Hematopoietic multipotent progenitor cell treated with erythropoietin and hydrocortisone succinate and interleukin-3 and kit ligand, for 8 days (in vitro differentiated cells): Measurements from ENCODE around the gene TMEM61.
"Not testable (repeated sequence)": the region's sequence is repeated elsewhere in the genome, so short reads cannot be mapped to it uniquely, and the experiment has no call there.

ENCODE experiments used
- DNase-seq: peaks from one replicate; pipeline ENCODE4 v3.0.0-alpha.2; 2015

The TMEM61 gene

DNA sequence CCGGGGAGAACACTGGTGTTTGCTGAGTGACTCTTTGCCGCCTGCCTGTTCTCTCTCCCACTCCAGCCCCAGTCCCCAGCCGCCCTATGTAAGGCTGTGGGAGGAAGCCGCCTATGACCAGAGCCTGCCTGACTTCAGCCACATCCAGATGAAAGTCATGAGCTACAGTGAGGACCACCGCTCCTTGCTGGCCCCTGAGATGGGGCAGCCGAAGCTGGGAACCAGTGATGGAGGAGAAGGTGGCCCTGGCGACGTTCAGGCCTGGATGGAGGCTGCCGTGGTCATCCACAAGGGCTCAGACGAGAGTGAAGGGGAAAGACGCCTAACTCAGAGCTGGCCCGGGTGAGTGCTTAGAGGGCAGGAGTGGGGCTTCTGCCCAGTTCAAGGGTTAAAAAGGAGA is 26.5 kb downstream of the TMEM61 start:
- no peak for DNase-seq

DNA sequence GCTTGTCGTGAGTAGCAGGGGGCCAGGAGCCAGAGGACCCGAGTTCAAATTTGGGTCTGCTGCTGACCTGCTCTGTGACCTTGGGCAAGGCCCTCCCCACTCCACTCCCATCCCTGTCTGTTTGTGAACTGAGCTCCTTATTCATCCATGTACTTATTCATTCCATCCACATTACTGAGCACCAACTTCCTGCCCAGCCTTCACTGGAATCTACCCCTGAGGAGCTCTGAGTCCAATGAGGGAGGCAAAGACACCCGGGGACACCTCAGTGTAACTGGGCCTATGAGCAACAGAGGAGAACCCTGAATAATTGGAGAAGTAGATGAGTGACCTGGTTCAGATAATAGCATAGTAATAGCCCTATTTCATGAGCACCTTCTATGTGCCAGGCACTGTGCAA is 27.2 kb downstream of the TMEM61 start:
- no peak for DNase-seq

DNA sequence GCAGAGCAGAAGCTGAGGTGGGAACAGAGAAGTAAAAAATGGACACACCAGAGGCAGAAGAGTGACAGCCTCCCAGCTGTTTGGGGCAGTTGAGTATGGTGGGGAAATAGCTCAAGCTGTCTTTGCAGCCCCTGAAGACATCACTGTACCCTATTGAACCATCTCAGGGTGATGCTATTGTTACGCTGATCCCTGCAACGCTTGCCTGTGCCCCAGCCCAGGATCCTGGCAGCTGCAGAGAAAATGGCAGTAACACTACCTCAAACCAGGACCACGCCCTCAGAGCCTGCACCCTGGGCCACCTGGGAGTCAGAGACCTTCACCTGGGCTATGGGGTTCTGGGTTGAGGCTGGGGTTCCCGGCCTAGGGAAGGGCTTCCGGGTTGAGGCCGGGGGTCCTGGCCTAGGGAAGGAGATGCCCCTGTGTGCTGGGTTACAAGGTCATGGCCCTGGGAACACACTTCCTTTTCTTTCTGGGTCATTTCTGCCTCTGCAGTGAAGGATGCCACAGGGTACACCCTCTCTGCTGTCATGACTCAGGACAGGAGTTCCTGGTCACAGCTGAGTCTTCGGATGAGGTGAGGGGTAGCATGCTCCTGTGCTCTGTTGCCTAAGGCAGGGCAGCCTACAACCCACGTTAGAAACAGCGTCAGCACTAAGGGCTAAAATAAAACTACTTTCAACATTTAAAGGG is 29.9 kb downstream of the TMEM61 start:
- DNase-seq: no peak

DNA sequence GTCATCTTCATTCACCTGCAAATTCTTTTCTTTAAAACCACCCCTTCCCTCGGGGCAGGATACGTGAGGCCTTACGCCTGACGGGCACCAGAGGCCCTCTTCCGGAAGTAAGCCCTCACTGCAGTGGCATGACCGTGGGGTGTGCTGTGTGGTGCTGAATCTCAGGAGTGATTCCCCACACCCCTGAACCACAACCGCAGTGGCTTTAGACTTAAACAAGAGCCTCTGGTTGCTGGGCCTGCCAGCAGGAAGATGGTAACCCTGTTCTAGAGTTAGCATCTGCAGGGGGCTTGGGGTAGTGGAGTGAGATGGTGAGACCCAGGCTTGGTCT is 30.4 kb downstream of the TMEM61 start:
- DNase-seq: no peak

DNA sequence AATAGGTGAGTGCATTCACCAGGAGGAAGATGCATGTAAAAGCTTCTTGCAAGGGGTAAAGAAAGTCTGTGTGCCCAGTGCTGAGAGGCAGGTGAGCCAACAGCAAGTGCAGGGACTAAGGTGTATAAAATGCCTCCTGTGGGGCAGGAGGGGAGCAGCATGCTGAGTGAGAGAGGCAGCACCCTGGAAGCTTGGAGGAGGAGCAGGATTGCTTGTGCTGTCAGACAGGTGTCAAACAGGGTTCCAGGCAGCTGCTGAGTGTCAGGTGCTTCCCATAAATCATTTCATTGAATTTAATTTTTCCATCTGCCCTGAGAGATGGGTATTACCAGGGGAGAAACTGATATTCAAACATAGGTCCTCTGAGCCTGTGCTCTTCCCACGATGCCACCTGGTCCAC is 32.2 kb downstream of the TMEM61 start:
- no peak for DNase-seq

DNA sequence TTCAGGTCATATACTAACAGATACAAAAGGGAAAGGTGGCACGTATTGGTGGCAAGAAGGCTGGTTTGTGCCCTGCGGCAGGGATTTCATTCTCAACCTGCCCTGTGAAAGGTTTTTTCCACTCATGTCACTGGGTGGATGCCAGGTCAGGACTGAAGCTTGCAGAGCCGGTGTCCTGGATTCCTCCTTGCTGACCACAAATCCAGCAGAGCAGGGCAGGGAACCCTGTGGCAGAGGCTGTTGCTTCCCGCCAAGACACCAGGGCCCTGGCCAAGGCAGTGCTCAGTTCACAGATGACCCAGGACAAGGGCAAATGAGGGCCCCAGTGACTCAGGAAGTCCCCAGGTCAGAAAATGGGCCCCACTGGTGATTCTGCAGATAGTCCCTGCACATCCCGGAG is 34.7 kb downstream of the TMEM61 start:
- no peak for DNase-seq

DNA sequence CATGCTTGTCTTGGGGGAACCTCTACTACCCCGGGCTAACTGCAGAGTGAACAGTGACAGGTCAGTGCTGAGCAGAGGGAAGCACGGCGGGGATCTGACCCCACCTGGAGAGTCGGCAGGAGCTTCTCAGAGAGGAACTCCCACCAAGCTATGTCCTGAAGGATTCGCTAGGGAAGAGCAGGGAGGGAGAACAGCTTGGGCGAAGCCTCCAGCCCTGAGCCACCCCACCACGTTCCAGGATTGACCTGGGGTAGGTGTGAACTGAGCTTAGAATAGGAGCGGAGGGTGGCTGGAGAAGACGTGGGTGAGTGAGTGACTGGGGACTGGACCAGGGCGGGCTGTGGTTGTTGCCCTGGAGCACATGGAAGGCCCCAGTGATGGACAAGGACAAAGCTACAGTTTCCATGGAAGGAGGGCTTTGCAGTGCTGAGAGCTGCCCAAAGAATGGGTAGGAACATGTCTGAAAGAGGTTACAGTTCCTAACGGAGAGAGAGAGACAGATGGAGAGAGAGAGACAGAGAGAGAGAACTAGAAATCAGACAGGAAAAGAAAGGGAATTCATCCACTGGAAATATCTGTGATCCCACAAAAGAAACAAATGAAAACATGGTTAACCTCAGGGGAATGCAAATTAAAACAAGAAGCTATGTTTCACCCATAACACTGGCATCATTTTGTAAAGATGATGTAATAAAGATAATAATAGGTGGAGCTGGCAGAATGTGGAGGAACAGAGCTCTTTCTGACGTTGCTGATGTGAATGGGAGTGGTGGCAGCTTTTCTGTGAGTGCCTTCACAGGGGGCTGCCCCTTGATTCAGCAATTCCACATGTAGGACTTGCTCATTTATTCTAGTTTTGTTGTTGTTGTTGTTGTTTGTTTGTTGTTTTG is 35.5 kb downstream of the TMEM61 start:
- no peak for DNase-seq

DNA sequence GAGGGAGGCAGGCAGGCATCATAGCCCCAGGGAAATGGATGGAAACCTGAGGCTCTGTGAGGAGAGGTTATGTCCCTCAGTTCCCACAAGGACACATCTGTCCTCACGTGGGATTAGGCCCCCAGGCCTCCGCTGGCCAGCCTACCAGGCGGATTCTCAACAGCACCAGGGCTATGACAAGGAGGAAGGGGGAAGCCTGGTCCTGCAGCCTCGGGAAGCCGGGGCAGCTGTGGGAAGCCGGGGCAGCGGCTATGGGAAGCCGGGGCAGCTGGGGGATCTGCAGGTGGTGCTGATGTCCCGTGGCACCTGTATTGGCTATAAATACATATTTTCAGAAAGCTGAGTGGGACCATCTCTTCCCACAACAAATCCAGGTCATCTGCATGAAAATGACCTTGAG is 38.0 kb downstream of the TMEM61 start:
- DNase-seq: no peak

DNA sequence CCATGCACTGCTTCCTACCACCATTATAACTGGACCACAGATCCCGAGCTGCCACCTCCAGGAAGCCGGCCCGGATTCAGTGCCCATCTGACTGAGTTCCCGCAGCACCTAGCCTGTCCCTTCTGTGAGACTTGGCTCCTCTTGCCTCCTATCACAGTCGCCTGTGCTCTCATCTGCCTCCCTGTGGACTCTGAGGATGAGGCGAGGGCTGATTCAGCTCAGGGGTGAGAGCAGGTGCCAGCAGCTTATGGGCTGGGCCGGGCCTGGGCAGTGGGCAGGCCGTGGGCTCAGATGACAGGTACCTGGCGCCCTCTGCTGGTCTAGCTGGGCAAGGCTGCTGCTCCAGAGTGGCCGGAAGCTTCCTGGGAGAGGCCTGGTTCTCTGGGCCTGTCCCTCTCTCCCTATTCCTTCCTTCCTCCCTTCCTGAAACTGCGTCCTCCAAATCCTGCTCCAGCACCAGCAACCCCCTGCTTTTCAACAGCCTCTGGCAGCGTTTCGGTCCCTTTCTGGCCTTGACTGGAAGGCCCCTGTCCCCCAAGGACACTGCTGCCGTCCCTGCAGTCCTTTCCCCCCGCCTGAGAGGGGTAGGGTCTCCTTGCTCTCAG is 41.6 kb downstream of the TMEM61 start:
- peak; percentile 77 for DNase-seq

DNA sequence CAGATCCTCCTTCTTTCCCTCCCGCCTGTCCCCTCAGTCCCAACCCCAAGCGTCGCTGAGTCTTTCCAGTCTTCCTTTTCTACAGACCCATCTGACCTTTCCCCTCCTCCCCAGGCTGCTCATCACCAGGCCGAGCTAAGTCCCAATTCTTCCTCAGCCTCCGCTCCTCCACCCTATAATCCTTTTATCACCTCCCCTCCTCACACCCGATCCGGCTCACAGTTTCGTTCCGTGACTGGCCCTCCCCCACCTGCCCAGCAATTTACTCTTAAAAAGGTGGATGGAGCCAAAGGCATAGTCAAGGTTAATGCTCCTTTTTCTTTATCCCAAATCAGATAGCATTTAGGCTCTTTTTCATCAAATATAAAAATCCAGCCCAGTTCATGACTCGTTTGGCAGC is 43.7 kb downstream of the TMEM61 start:
- DNase-seq: not testable (repeated sequence)

DNA sequence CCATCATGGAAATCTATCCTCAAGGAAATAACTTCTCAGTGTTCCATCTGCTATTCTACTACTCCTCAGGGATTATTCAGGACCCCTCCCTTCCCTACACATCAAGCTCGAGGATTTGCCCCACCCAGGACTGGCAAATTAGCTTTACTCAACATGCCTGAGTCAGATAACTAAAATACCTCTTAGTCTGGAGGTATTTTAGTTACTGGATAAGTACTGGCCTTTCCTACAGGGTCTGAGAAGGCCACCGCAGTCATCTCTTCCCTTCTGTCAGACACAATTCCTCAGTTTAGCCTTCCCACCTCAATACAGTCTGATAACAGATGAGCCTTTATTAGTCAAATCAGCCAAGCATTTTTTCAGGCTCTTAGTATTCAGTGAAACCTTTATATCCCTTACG is 46.3 kb downstream of the TMEM61 start:
- DNase-seq: not testable (repeated sequence)

DNA sequence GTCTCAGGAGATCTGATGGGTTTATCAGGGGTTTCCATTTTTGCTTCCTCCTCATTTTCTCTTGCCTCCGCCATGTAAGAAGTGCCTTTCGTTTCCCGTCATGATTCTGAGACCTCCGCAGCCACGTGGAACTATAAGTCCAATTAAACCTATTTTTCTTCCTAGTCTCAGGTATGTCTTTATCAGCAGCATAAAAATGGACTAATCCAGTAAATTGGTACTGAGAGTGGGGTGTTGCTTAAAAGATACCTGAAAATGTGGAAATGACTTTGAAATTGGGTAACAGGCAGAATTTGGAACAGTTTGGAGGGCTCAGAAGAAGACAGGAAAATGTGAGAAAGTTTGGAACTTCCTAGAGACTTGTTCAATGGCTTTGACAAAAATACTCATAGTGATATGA is 50.7 kb downstream of the TMEM61 start:
- not testable (repeated sequence) for DNase-seq

DNA sequence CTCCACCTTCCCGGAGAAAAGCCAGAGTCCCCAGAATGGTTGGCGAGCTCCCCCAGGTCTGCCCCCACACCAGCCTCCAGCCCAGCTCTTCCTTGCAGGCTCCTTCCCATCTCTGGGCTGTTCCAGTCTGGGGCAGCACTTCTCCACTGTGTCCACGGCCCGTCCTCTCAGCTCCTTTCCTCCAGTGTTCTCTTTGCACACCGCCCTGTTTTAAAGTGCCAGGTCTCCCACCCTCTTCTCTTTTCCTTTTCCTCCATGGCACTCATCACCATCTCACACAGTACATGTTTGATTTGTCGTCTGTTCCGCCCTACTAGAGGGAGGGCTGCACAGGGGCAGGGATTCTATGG is 52.8 kb downstream of the TMEM61 start:
- DNase-seq: no peak

DNA sequence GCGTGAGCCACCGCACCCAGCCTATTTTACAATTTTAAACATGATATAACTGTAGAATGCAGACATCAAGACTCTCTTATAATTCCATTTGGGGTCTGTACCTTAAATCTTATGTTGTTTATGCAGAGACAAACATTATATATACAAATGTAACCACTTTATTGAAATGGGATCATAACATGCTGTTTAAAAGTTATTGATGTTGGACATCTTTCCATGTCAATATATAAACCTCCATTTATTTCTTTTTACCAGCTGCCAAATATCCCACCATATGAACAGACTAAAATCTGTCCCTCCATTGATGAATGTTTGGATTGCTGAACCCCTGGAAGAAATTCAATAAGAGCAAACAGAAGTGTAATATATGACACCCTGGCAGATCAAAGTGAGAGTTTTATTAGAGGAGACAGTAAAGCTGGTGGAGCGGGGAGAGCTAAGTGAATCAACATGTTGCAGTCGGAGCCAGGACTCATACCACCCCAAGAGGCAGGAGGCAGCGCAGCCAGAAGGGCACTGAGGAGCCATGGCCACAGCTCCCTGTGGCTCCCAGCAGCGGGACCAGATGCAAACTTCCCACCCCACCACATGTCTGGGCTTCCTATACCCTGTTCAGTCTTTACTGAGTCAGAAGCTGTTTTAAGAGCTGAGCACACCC is 54.2 kb downstream of the TMEM61 start:
- no peak for DNase-seq

DNA sequence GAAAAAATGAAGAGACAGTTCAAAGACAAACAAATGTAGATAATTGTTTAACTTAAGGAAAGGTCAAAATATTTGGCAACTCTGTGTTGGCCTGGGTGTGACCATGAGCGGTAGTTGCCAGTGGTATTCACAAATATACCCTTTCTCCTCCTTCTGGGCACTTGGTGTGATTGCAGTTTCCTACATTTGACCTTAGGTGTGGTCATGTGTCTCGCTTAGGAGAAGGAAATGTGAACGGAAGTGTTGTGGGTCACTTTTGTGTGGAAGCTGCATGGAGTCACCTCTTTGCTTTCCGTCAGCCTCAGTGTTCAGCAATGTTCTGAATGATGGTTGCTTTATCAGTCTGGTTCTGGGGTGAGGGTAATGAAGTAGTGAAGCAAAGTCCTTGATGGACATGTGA is 55.5 kb downstream of the TMEM61 start:
- DNase-seq: peak; percentile 52

DNA sequence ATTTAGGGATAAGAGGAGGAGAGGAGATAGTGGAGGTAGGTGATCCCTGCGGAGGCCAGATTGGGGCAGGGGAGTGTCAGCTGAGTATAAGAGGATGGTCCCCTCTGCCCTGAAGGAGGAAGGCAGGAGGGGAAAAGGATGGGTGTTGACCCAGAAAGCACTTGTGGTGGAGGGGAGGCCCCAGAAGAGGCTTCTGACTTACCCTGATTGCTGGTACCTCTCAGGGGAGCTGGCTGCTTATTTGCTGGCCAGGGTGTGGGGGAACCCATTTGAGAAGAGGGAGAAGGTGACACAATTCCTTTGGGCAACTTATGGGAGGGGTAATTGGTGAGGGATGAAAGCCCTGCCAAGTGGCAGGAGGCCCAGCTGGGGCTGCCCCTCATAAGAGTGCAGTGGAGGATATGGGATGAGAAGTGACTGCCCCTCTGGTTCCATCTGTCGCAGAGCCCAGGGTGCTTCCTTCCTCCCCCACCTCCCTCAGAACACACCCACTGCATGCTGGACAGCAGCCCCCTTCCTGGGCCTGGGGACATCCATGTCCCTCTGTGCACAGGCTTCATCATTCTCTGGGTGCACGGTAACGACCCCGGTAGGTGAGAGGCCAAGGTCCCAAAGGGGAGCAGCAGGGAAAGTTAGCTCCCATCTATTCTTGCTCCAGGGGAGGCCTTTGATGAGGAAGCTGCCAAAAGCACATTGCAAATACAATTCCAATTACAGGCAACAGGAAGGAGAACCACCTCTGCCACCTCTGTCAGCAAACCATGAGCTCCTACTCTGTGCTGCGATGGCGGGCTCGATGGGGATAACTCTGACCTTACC is 57.5 kb downstream of the TMEM61 start:
- no peak for DNase-seq

DNA sequence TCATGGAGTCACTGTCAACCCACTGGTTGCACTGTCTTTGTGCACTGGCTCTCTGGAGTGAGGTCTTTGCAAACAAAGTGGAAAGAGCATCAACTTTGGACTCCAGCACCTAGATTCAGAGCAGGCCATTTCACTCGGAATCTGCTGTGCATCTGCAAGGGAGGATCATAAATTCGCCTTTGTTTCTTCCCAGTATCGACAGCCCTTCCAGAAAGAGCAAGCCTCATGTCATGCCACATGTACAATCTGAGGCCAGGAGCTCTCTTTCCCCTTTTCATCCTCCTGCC is 58.1 kb downstream of the TMEM61 start:
- DNase-seq: no peak

DNA sequence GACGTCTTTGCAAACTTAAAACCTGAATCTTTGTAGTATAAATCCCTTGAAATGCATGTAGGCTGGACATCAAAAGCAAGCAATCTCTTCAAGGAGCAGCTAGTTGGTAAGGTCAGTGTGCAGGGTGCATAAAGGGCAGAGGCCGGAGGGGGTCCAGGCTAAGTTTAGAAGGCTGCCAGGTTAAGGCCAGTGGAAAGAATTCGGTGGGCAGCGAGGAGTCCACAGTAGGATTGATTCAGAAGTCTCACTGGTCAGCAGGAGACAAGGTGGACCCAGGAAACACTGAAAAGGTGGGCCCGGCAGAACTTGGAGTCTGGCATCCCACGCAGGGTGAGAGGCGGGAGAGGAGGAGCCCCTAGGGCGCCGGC is 58.5 kb downstream of the TMEM61 start:
- DNase-seq: no peak

DNA sequence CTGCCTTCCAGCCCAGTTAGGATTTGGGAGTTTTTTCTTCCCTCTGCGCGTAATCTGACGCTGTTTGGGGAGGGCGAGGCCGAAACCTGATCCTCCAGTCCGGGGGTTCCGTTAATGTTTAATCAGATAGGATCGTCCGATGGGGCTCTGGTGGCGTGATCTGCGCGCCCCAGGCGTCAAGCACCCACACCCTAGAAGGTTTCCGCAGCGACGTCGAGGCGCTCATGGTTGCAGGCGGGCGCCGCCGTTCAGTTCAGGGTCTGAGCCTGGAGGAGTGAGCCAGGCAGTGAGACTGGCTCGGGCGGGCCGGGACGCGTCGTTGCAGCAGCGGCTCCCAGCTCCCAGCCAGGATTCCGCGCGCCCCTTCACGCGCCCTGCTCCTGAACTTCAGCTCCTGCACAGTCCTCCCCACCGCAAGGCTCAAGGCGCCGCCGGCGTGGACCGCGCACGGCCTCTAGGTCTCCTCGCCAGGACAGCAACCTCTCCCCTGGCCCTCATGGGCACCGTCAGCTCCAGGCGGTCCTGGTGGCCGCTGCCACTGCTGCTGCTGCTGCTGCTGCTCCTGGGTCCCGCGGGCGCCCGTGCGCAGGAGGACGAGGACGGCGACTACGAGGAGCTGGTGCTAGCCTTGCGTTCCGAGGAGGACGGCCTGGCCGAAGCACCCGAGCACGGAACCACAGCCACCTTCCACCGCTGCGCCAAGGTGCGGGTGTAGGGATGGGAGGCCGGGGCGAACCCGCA is 59.1 kb downstream of the TMEM61 start, which contains the start of gene PCSK9:
TSS of gene PCSK9 (plus strand) at position 207 of the 741 bp plus-strand sequence. CDS start at position 497, 290 bp downstream.
- DNase-seq: peak; percentile 88

DNA sequence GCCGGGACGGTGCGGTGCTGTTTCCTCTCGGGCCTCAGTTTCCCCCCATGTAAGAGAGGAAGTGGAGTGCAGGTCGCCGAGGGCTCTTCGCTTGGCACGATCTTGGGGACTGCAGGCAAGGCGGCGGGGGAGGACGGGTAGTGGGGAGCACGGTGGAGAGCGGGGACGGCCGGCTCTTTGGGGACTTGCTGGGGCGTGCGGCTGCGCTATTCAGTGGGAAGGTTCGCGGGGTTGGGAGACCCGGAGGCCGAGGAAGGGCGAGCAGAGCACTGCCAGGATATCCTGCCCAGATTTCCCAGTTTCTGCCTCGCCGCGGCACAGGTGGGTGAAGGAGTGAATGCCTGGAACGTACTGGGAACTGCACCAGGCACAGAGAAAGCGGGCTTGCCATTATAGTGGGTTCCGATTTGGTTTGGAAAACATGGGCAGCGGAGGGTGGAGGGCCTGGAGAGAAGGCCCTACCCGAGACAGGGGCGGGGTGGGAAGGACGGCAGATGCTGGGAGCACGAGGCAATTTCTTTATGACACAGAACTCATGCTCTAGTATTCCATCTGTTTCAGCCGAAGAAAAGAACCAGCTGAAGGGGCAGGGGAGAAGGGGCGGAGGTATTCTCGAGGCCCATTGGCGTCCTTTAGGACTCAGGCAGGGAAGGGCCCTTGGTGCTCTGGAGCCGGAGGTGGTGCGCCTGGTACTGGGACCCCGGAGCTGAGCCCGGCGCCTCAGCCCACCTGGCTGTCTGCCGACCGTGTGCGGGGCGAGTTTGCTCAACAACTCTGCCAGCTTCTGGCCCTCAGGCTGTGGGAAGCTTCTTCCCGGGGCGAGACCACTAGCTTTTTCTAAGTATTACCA is 59.9 kb downstream of the TMEM61 start:
- DNase-seq: no peak

DNA sequence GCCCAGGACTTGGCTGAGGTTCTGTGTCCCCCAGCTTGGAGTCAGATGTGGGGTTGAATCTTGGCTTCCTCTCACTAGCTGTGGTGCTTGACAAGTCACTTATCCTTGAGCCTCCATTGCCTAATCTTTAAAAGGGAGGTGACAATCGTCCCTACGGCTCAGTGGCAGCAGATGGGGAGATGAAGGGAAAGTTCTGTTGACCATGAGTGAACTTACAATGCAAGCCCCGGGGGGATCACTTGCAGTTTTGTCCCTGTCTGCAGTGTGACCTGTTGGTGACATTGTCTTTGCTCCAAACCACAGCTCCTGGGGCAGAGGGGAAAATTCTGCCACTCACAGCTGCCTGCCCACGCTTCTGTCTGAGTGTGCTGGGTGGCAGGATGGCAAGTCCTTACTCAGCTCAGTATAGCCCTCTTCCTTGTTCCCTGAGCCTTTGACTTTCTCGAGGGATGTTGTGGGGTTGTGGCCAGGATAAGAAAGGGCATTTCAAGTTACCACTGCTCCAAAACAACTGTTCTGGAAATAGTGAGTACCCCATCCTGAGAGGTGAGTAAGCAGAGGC is 60.6 kb downstream of the TMEM61 start:
- DNase-seq: no peak
